Liver (tissue), 9 donors: ENCODE measurements around the gene SMIM14. TPM values are rescaled to one million over a fixed set of nuclear protein-coding genes. Genes with fewer than 3 reads are reported as not detected.

Experiments used
- DNase-seq: peaks from one replicate; pipeline ENCODE4 v3.0.0-alpha.2; 2017; ENCODE audit warnings: low spot score
- H3K27ac ChIP-seq, 2 donors: one replicate each; pipeline ENCODE4 v1.7.0; 2013; ENCODE audit warnings: inconsistent platforms in 2 of 2, low read length in 2 of 2, control low read depth in 1 of 2, low read depth in 1 of 2, mild to moderate bottlenecking in 1 of 2
- H3K27me3 ChIP-seq, 4 donors: one replicate each; pipeline versions ENCODE4 v1.6.1 to v1.7.0; 2013; ENCODE audit warnings: low read length in 3 of 4, inconsistent platforms in 1 of 4, mild to moderate bottlenecking in 1 of 4, moderate library complexity in 1 of 4; ENCODE audit not compliant: control insufficient read depth in 4 of 4, insufficient read depth in 4 of 4
- H3K36me3 ChIP-seq, 4 donors: one replicate each; pipeline versions ENCODE4 v1.6.1 to v1.7.0; 2013; ENCODE audit warnings: low read length in 3 of 4, mild to moderate bottlenecking in 3 of 4, low read depth in 1 of 4, moderate library complexity in 1 of 4; ENCODE audit not compliant: control insufficient read depth in 4 of 4, insufficient read depth in 3 of 4
- H3K4me1 ChIP-seq, 4 donors: one replicate each; pipeline versions ENCODE4 v1.6.1 to v1.7.0; 2013; ENCODE audit warnings: low read length in 3 of 4, mild to moderate bottlenecking in 3 of 4, moderate library complexity in 1 of 4; ENCODE audit not compliant: control insufficient read depth in 4 of 4, insufficient read depth in 4 of 4
- H3K4me3 ChIP-seq, 3 donors: one replicate each; pipeline versions ENCODE4 v1.6.1 to v1.7.0; 2013; ENCODE audit warnings: low read length in 3 of 3, control low read depth in 1 of 3, low read depth in 1 of 3, mild to moderate bottlenecking in 1 of 3
- H3K9ac ChIP-seq, 2 donors: one replicate each; pipeline ENCODE4 v1.7.0; 2013; ENCODE audit warnings: low read length in 2 of 2, mild to moderate bottlenecking in 2 of 2, moderate library complexity in 2 of 2, control low read depth in 1 of 2, low read depth in 1 of 2
- H3K9me3 ChIP-seq, 4 donors: one replicate each; pipeline versions ENCODE4 v1.6.1 to v1.7.0; 2013; ENCODE audit warnings: low read length in 3 of 4; ENCODE audit not compliant: control insufficient read depth in 4 of 4
- EGR1 ChIP-seq, 2 donors: IDR thresholded peaks; 2 replicates each; pipeline ENCODE4 v1.6.1; 2016 to 2018; ENCODE audit warnings: antibody characterized with exemption in 2 of 2, low read depth in 2 of 2
- FOXA1 ChIP-seq: IDR thresholded peaks from 2 replicates; pipeline ENCODE4 v1.6.1; 2016; ENCODE audit warnings: antibody characterized with exemption
- FOXA2 ChIP-seq: IDR thresholded peaks from 2 replicates; pipeline ENCODE4 v1.6.1; 2016; ENCODE audit warnings: antibody characterized with exemption
- GABPA ChIP-seq, 2 donors: IDR thresholded peaks in 1 of 2; conservative IDR thresholded peaks in 1 of 2; 2 replicates each; pipeline ENCODE4 v1.6.1; 2016; ENCODE audit warnings: antibody characterized with exemption in 2 of 2, mild to moderate bottlenecking in 1 of 2, moderate library complexity in 1 of 2
- HNF4A ChIP-seq, 2 donors: conservative IDR thresholded peaks; 2 replicates each; pipeline ENCODE4 v1.6.1; 2016; ENCODE audit warnings: antibody characterized with exemption in 2 of 2, mild to moderate bottlenecking in 2 of 2
- JUND ChIP-seq, 2 donors: IDR thresholded peaks; 2 replicates each; pipeline ENCODE4 v1.6.1; 2016; ENCODE audit warnings: antibody characterized with exemption in 2 of 2
- NR2F2 ChIP-seq: IDR thresholded peaks from 2 replicates; pipeline ENCODE4 v1.6.1; 2016; ENCODE audit warnings: antibody characterized with exemption
- RAD21 ChIP-seq, 2 donors: IDR thresholded peaks; 2 replicates each; pipeline ENCODE4 v1.6.1; 2016; ENCODE audit warnings: antibody characterized with exemption in 2 of 2, mild to moderate bottlenecking in 2 of 2
- RXRA ChIP-seq, 2 donors: IDR thresholded peaks; 2 replicates each; pipeline ENCODE4 v1.6.1; 2017 to 2018; ENCODE audit warnings: antibody characterized with exemption in 2 of 2, mild to moderate bottlenecking in 1 of 2
- SP1 ChIP-seq: IDR thresholded peaks from 2 replicates; pipeline ENCODE4 v1.6.1; 2018; ENCODE audit warnings: antibody characterized with exemption, mild to moderate bottlenecking
- TAF1 ChIP-seq: conservative IDR thresholded peaks from 2 replicates; pipeline ENCODE4 v1.6.1; 2016; ENCODE audit warnings: antibody characterized with exemption, mild to moderate bottlenecking
- YY1 ChIP-seq: IDR thresholded peaks from 2 replicates; pipeline ENCODE4 v1.6.1; 2016; ENCODE audit warnings: antibody characterized with exemption, mild to moderate bottlenecking
- ZBTB33 ChIP-seq: IDR thresholded peaks from 2 replicates; pipeline ENCODE4 v1.6.1; 2016; ENCODE audit warnings: antibody characterized with exemption
- WGBS: extraction: QIAGEN DNeasy Blood & Tissue Kit; methylation state at CpG from one replicate; pipeline ENCODE4 v1.1.7; 2013; 5-methylcytosine and 5-hydroxymethylcytosine counted together
- polyA plus RNA-seq, 2 donors: library from polyadenylated mRNA; stranded (reverse) in 1 of 2; unstranded in 1 of 2; fragments of 200-250 nt in 1 of 2; fragments of >200 nt in 1 of 2; fragmentation: Nextera tagmentation in 1 of 2; extraction: Ambion mirVana in 1 of 2; gene quantifications; one replicate each; pipeline versions ENCODE4 v1.2.1 to v1.2.3, GENCODE V29; 2013 to 2015
- total RNA-seq, 2 donors: library from RNA; depleted of rRNA; stranded (reverse); fragments of >200 nt; gene quantifications; one replicate each; pipeline ENCODE4 v1.2.3, GENCODE V29; 2014
- TF ChIP-seq, protein P1 (sequence below): IDR thresholded peaks from 2 replicates; pipeline ENCODE4 v1.6.1; 2016; ENCODE audit warnings: antibody characterized with exemption, mild to moderate bottlenecking
- TF ChIP-seq, protein P2 (sequence below): fragments of 150-350 bp; IDR thresholded peaks from 2 replicates; pipeline ENCODE4 v1.5.1; 2017; ENCODE audit warnings: improper control_type of control experiment, low read depth, low read length; ENCODE audit not compliant: missing input control
- TF ChIP-seq, protein P3 (sequence below): IDR thresholded peaks from 2 replicates; pipeline ENCODE4 v1.6.1; 2016; ENCODE audit warnings: antibody characterized with exemption
- donor health status: healthy.
- donor health status: healthy.
- donor health status: healthy.
- donor health status: healthy.
- donor health status: healthy.

SMIM14 gene
- total and polyA plus RNA-seq, 4 donors = 21.1 to 311 (median 91.6) TPM

GRCh38 chr4:39660045-39660444, 21.4 kb upstream of the SMIM14 start:
- Histone ChIP-seq H3K9ac (no peak overlapping the region), H3K27me3 (no peaks in the 10 kb centered on the region), H3K4me3 (no peak overlapping the region), H3K27ac (no peak overlapping the region), H3K36me3 (no peaks in the 10 kb centered on the region), H3K9me3 (no peaks in the 10 kb centered on the region), H3K4me1 (peaks cover 4 to 16% (median 7%) of the 10 kb centered on the region in 4 donors)
- 92% methylated on average over 6 of the region's 6 CpGs for WGBS
- DNase-seq = no peak
- TF ChIP-seq EGR1 (IDR thresholded peaks at IDR 0.05; ENCODE audit: low read depth in 2 of 2) (no peak), HNF4A (conservative IDR thresholded peaks at IDR 0.05) (no peak)

- 40% methylated on average over 3 of the region's 3 CpGs for WGBS
- peaks cover 7 to 14% (median 10%) of the 10 kb centered on the region in 4 donors for H3K4me1 ChIP-seq
- no peaks in the 10 kb centered on the region for H3K9me3 ChIP-seq
- DNase-seq = no peak
- peak overlapping the region in 1 of 2 donors; percentile 10 for H3K27ac ChIP-seq
- no peak overlapping the region for H3K9ac ChIP-seq
- H3K4me3 ChIP-seq = no peak overlapping the region
- no peaks in the 10 kb centered on the region for H3K36me3 ChIP-seq
- TF ChIP-seq NR2F2 = no peak
- TF ChIP-seq RAD21 (IDR thresholded peaks at IDR 0.05) = peak; percentile 72 to 84
- TF ChIP-seq, protein P1, sequence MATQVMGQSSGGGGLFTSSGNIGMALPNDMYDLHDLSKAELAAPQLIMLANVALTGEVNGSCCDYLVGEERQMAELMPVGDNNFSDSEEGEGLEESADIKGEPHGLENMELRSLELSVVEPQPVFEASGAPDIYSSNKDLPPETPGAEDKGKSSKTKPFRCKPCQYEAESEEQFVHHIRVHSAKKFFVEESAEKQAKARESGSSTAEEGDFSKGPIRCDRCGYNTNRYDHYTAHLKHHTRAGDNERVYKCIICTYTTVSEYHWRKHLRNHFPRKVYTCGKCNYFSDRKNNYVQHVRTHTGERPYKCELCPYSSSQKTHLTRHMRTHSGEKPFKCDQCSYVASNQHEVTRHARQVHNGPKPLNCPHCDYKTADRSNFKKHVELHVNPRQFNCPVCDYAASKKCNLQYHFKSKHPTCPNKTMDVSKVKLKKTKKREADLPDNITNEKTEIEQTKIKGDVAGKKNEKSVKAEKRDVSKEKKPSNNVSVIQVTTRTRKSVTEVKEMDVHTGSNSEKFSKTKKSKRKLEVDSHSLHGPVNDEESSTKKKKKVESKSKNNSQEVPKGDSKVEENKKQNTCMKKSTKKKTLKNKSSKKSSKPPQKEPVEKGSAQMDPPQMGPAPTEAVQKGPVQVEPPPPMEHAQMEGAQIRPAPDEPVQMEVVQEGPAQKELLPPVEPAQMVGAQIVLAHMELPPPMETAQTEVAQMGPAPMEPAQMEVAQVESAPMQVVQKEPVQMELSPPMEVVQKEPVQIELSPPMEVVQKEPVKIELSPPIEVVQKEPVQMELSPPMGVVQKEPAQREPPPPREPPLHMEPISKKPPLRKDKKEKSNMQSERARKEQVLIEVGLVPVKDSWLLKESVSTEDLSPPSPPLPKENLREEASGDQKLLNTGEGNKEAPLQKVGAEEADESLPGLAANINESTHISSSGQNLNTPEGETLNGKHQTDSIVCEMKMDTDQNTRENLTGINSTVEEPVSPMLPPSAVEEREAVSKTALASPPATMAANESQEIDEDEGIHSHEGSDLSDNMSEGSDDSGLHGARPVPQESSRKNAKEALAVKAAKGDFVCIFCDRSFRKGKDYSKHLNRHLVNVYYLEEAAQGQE = no peak
- no peak for TF ChIP-seq JUND (IDR thresholded peaks at IDR 0.05)
- TF ChIP-seq, protein P2, sequence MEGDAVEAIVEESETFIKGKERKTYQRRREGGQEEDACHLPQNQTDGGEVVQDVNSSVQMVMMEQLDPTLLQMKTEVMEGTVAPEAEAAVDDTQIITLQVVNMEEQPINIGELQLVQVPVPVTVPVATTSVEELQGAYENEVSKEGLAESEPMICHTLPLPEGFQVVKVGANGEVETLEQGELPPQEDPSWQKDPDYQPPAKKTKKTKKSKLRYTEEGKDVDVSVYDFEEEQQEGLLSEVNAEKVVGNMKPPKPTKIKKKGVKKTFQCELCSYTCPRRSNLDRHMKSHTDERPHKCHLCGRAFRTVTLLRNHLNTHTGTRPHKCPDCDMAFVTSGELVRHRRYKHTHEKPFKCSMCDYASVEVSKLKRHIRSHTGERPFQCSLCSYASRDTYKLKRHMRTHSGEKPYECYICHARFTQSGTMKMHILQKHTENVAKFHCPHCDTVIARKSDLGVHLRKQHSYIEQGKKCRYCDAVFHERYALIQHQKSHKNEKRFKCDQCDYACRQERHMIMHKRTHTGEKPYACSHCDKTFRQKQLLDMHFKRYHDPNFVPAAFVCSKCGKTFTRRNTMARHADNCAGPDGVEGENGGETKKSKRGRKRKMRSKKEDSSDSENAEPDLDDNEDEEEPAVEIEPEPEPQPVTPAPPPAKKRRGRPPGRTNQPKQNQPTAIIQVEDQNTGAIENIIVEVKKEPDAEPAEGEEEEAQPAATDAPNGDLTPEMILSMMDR = peak; percentile 30
- TF ChIP-seq, protein P3, sequence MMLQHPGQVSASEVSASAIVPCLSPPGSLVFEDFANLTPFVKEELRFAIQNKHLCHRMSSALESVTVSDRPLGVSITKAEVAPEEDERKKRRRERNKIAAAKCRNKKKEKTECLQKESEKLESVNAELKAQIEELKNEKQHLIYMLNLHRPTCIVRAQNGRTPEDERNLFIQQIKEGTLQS = no peak
- TF ChIP-seq FOXA1 = no peak
- TF ChIP-seq EGR1 (IDR thresholded peaks at IDR 0.05; ENCODE audit: low read depth in 2 of 2) = no peak
- TF ChIP-seq FOXA2 = no peak
- peak in 1 of 2 donors; percentile 43 for TF ChIP-seq HNF4A (conservative IDR thresholded peaks at IDR 0.05)
- no peak for TF ChIP-seq RXRA (IDR thresholded peaks at IDR 0.05)
- no peak for TF ChIP-seq YY1
- no peak for TF ChIP-seq TAF1
- no peak for TF ChIP-seq SP1
- no peaks in the 10 kb centered on the region for H3K27me3 ChIP-seq
Measured at GRCh38 chr4:39658756-39659155, 20.1 kb upstream of the SMIM14 start.

DNA sequence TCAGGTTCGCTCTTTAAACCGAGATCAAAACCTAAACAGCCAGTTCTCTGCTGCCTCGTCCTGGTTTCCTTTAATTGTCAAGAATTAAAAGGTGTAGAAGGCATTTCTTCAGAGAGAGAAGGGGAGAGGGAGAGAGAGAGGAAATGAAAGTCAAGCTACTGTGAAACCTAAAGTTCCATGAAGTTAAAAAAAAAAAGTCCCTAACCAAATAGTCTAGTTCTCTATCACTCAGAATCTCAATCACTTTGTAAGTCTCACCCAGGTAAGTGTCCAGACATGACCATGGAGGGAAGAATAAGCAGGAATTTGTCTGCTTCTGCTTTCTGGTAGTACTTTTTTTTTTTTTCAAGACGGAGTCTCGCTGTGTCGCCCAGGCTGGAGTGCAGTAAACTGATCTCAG, 18.8 kb upstream of the SMIM14 start:
- Histone ChIP-seq H3K4me3 (no peak overlapping the region), H3K9me3 (no peaks in the 10 kb centered on the region), H3K27me3 (no peaks in the 10 kb centered on the region), H3K4me1 (peaks cover 7 to 20% (median 14%) of the 10 kb centered on the region in 4 donors), H3K27ac (peak overlapping the region; percentile 48 to 64), H3K36me3 (no peaks in the 10 kb centered on the region), H3K9ac (no peak overlapping the region)
- DNase-seq = no peak
- 67% methylated on average over 6 of the region's 6 CpGs for WGBS
- no peak for TF ChIP-seq RAD21 (IDR thresholded peaks at IDR 0.05)
- TF ChIP-seq, protein P1 = no peak
- TF ChIP-seq TAF1 = no peak
- no peak for TF ChIP-seq FOXA1
- no peak for TF ChIP-seq RXRA (IDR thresholded peaks at IDR 0.05)
- no peak for TF ChIP-seq NR2F2
- no peak for TF ChIP-seq GABPA (IDR thresholded peaks at IDR 0.05 in 1 of 2, conservative IDR thresholded peaks at IDR 0.05 in 1 of 2)
- TF ChIP-seq, protein P3 = no peak
- TF ChIP-seq YY1 = no peak
- TF ChIP-seq JUND (IDR thresholded peaks at IDR 0.05) = no peak
- TF ChIP-seq ZBTB33 = no peak
